IPS-15b (cell line): ENCODE measurements around the gene SLC16A6.
"Not testable (repeated sequence)": the region's sequence is repeated elsewhere in the genome, so short reads cannot be mapped to it uniquely, and the experiment has no call there.

Experiments used
- H3K27me3 ChIP-seq: one replicate; pipeline ENCODE4 v1.6.1; 2013; ENCODE audit warnings: low read length; ENCODE audit not compliant: control insufficient read depth, insufficient read depth
- H3K36me3 ChIP-seq: one replicate; pipeline ENCODE4 v1.6.1; 2013; ENCODE audit warnings: low read length; ENCODE audit not compliant: control insufficient read depth, insufficient read depth
- H3K4me1 ChIP-seq: one replicate; pipeline ENCODE4 v1.6.1; 2013; ENCODE audit warnings: mild to moderate bottlenecking, low read length; ENCODE audit not compliant: control insufficient read depth, insufficient read depth
- H3K4me3 ChIP-seq: one replicate; pipeline ENCODE4 v1.5.1; 2013; ENCODE audit warnings: low read depth, low read length
- H3K9ac ChIP-seq: one replicate; pipeline ENCODE4 v1.6.1; 2013; ENCODE audit warnings: low read depth, mild to moderate bottlenecking, low read length
- H3K9me3 ChIP-seq: one replicate; pipeline ENCODE4 v1.6.1; 2013; ENCODE audit warnings: mild to moderate bottlenecking, low read length; ENCODE audit not compliant: control insufficient read depth, insufficient read depth

Gene SLC16A6

GRCh38 chr17:68321556-68321954 is 30.6 kb upstream of the SLC16A6 start:
- no peaks in the 10 kb centered on the region for H3K9me3 ChIP-seq
- no peaks in the 10 kb centered on the region for H3K36me3 ChIP-seq
- no peaks in the 10 kb centered on the region for H3K27me3 ChIP-seq
- H3K9ac ChIP-seq = no peak overlapping the region
- peaks cover 4% of the 10 kb centered on the region for H3K4me1 ChIP-seq
- no peak overlapping the region for H3K4me3 ChIP-seq

DNA sequence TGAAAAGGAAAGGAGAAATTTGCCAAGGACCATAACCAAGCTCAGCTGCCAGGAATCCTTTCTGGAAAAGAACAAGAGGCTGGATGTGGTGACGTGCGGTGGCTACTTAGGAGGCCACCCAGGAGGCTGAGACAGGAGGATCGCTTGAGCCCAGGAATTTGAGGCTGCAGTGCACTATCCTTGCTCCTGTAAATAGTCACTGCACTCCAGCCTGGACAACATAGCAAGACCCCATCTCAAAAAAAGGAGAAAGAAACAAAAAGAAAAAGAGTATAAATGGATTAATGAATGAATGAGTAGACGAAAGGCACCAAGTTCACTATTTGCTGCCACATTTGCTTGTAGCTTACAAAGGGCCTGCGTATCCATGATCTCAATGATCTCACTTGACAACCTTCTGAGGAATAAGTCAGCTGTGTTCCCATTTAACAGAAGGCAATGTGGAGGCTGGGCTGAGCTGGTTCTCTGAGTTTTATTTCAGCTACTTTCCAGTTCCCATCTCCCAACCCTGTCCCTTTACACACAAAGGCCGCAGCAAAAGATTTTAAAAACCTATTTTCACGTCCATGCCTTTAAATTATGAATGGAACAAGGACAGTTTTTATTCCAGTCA is 30.1 kb upstream of the SLC16A6 start:
- Histone ChIP-seq H3K4me1 (peaks cover 4% of the 10 kb centered on the region), H3K4me3 (no peak overlapping the region), H3K9me3 (no peaks in the 10 kb centered on the region), H3K36me3 (no peaks in the 10 kb centered on the region), H3K27me3 (no peaks in the 10 kb centered on the region), H3K9ac (no peak overlapping the region)

GRCh38 chr17:68320311-68320865 is 29.5 kb upstream of the SLC16A6 start:
- no peak overlapping the region for H3K9ac ChIP-seq
- H3K27me3 ChIP-seq = no peaks in the 10 kb centered on the region
- H3K4me1 ChIP-seq = peaks cover 4% of the 10 kb centered on the region
- H3K4me3 ChIP-seq = no peak overlapping the region
- H3K36me3 ChIP-seq = no peaks in the 10 kb centered on the region
- no peaks in the 10 kb centered on the region for H3K9me3 ChIP-seq

GRCh38 chr17:68319410-68320162 is 28.7 kb upstream of the SLC16A6 start:
- Histone ChIP-seq H3K4me3 (no peak overlapping the region), H3K9ac (no peak overlapping the region), H3K9me3 (no peaks in the 10 kb centered on the region), H3K36me3 (no peaks in the 10 kb centered on the region), H3K4me1 (peaks cover 4% of the 10 kb centered on the region), H3K27me3 (no peaks in the 10 kb centered on the region)

- no peaks in the 10 kb centered on the region for H3K36me3 ChIP-seq
- H3K4me1 ChIP-seq = peaks cover 4% of the 10 kb centered on the region
- no peaks in the 10 kb centered on the region for H3K9me3 ChIP-seq
- no peak overlapping the region for H3K9ac ChIP-seq
- H3K4me3 ChIP-seq = no peak overlapping the region
- no peaks in the 10 kb centered on the region for H3K27me3 ChIP-seq
Measured at GRCh38 chr17:68318103-68318991, 27.4 kb upstream of the SLC16A6 start.

DNA sequence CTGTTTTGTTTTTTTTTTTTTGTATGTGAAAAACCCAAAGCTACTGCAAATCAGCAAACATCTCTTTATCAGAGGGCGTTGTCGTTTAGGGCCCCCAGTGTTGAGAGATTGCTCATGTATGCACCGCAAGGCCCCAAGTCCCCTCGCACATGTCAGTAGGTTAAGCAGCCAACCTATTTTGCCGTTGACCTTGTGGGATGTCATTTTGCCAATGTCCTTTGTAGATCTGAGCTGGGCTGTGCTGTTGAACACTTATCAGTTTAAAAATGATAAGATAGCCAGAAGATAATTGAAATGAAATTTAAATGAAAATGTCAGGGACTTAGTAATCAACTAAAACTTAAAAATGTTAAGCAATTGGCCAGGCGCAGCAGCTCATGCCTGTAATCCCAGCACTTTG is 26.5 kb upstream of the SLC16A6 start:
- Histone ChIP-seq H3K9me3 (no peaks in the 10 kb centered on the region), H3K4me3 (no peak overlapping the region), H3K9ac (no peak overlapping the region), H3K27me3 (no peaks in the 10 kb centered on the region), H3K4me1 (peaks cover 4% of the 10 kb centered on the region), H3K36me3 (no peaks in the 10 kb centered on the region)

GRCh38 chr17:68315930-68316329 is 25.0 kb upstream of the SLC16A6 start:
- Histone ChIP-seq H3K9me3 (no peaks in the 10 kb centered on the region), H3K4me3 (no peak overlapping the region), H3K9ac (no peak overlapping the region), H3K36me3 (no peaks in the 10 kb centered on the region), H3K27me3 (no peaks in the 10 kb centered on the region), H3K4me1 (peaks cover 2% of the 10 kb centered on the region)

DNA sequence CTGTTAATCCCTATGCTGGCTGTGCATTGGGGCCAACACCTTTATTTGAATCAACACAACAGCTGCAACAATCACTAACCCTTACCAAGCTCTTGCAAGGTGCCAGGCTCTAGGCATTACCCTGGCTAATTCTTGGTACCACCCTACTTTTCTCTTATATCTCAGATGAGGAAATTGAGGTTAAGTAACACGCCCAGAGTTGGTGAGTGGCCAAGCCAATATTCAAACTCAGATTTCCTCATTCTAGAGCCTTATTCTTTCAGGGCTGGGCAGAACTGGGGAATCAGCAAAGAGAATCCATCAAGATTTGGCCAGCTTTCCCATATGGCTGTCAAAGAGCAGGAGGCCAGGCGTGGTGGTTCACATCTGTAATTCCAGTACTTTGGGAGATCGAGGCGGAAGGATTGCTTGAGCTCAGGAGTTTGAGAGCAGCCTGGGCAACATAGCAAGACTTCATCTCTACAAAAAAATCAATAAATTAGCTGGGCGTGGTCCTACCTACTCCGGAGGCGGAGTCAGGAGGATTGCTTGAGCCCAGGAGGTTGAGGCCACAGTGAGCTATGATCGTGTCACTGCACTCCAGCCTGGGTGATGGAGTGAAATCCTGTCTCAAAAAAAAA is 24.1 kb upstream of the SLC16A6 start:
- Histone ChIP-seq H3K9me3 (no peaks in the 10 kb centered on the region), H3K27me3 (no peaks in the 10 kb centered on the region), H3K4me1 (no peaks in the 10 kb centered on the region), H3K9ac (no peak overlapping the region), H3K36me3 (no peaks in the 10 kb centered on the region), H3K4me3 (no peak overlapping the region)

DNA sequence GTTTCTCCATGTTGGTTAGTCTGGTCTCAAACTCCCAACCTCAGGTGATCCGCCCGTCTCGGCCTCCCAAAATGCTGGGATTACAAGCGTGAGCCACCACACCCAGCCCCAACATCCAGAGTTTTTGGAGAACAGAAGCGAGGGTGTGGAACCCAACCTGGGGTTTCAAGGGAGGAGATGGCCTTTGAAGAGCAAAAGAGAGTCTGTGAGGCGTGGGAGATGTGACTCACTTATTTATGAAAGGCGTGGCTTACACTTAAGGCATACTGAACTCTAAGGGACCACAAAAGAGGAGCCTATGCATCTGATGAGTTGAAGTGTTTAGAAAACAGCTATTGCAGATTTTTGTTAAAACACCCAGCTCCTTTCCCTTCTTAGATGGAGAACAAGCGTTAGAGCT is 19.2 kb upstream of the SLC16A6 start:
- Histone ChIP-seq H3K27me3 (no peaks in the 10 kb centered on the region), H3K4me3 (no peak overlapping the region), H3K36me3 (no peaks in the 10 kb centered on the region), H3K9me3 (no peaks in the 10 kb centered on the region), H3K4me1 (no peaks in the 10 kb centered on the region), H3K9ac (no peak overlapping the region)

DNA sequence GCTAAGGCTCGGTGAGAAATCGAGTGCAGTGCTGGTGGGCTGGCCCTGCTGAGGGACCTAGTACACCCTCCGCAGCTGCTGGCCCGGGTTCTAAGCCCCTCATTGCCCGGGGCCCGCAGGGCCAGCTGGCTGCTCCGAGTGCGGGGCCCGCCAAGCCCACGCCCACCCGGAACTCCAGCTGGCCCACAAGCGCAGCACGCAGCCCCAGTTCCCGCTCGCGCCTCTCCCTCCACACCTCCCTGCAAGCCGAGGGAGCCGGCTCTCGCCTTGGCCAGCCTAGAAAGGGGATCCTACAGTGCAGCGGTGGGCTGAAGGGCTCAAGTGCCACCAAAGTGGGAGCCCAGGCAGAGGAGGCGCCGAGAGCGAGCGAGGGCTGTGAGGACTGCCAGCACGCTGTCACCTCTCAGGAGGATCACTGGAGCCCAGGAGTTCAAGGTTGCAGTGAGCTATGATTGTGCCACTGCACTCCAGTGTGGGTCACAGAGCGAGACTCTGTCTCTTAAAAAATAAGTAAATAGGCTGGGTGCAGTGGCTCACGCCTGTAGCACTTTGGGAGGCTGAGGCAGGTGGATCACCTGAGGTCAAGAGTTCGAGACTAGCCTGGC is 18.2 kb upstream of the SLC16A6 start:
- not testable (repeated sequence) for H3K27me3 ChIP-seq, H3K36me3 ChIP-seq, H3K4me1 ChIP-seq, H3K4me3 ChIP-seq, H3K9me3 ChIP-seq, H3K9ac ChIP-seq

- H3K36me3 ChIP-seq, H3K27me3 ChIP-seq, H3K9me3 ChIP-seq, H3K9ac ChIP-seq, H3K4me1 ChIP-seq, H3K4me3 ChIP-seq: not testable (repeated sequence)
Measured at GRCh38 chr17:68308486-68308885, 17.6 kb upstream of the SLC16A6 start.
